Measurements from ENCODE around the gene HOXC12. TPM values are rescaled to one million over a fixed set of nuclear protein-coding genes. Genes with fewer than 3 reads are reported as not detected.

HOXC12 gene
- total RNA-seq: not detected

GRCh38 chr12:53954694-53955035 lies at the start of gene HOXC12:
Gene HOXC12 (plus strand): TSS chr12:53954903. CDS start chr12:53954930, 27 bp downstream.
- DNase-seq (ENCODE audit: low spot score in 2 of 2) (no peak), ATAC-seq (no peak)
- Mint-ChIP-seq H3K9me3 (no peaks in the 10 kb centered on the region), H3K27ac (peak within 1 kb of the TSS in 1 of 2 donors; percentile 84), H3K36me3 (peaks cover 5 to 27% of the 10 kb centered on the region in 2 donors)

- Mint-ChIP-seq H3K36me3 (no peaks in the 10 kb centered on the region), H3K27ac (no peak overlapping the region), H3K9me3 (no peaks in the 10 kb centered on the region)
- ATAC-seq: no peak
- DNase-seq (ENCODE audit: low spot score in 2 of 2): no peak
Observed at GRCh38 chr12:53907103-53907502, 47.6 kb upstream of the HOXC12 start.

- ATAC-seq: no peak
- Mint-ChIP-seq H3K27ac (no peak overlapping the region), H3K9me3 (no peaks in the 10 kb centered on the region), H3K36me3 (no peaks in the 10 kb centered on the region)
- DNase-seq (ENCODE audit: low spot score in 2 of 2): no peak
Observed at GRCh38 chr12:53916788-53917655, 37.7 kb upstream of the HOXC12 start.

GRCh38 chr12:53924521-53925405 lies 29.9 kb upstream of the HOXC12 start:
- no peak for DNase-seq (ENCODE audit: low spot score in 2 of 2)
- no peak for ATAC-seq
- Mint-ChIP-seq H3K9me3 (no peaks in the 10 kb centered on the region), H3K27ac (no peak overlapping the region), H3K36me3 (peaks cover 0 to 5% of the 10 kb centered on the region in 2 donors)

GRCh38 chr12:53927220-53928029 lies 27.3 kb upstream of the HOXC12 start:
- no peak for ATAC-seq
- no peak overlapping the region for H3K27ac Mint-ChIP-seq
- DNase-seq (ENCODE audit: low spot score in 2 of 2): no peak
- no peaks in the 10 kb centered on the region for H3K9me3 Mint-ChIP-seq
- peaks cover 0 to 5% of the 10 kb centered on the region in 2 donors for H3K36me3 Mint-ChIP-seq

- H3K36me3 Mint-ChIP-seq: peaks cover 0 to 5% of the 10 kb centered on the region in 2 donors
- H3K9me3 Mint-ChIP-seq: no peaks in the 10 kb centered on the region
- H3K27ac Mint-ChIP-seq: peak overlapping the region in 1 of 2 donors; percentile 8
- ATAC-seq (no peak), DNase-seq (ENCODE audit: low spot score in 2 of 2) (no peak)
Observed at GRCh38 chr12:53928054-53928835, 26.5 kb upstream of the HOXC12 start.

- ATAC-seq (no peak), DNase-seq (ENCODE audit: low spot score in 2 of 2) (no peak)
- no peak overlapping the region for H3K27ac Mint-ChIP-seq
- peaks cover 0 to 10% of the 10 kb centered on the region in 2 donors for H3K36me3 Mint-ChIP-seq
- H3K9me3 Mint-ChIP-seq: no peaks in the 10 kb centered on the region
Observed at GRCh38 chr12:53929527-53929926, 25.2 kb upstream of the HOXC12 start.

- Mint-ChIP-seq H3K9me3 (no peaks in the 10 kb centered on the region), H3K27ac (no peak overlapping the region), H3K36me3 (peaks cover 0 to 10% of the 10 kb centered on the region in 2 donors)
- DNase-seq (ENCODE audit: low spot score in 2 of 2): no peak
- no peak for ATAC-seq
Observed at GRCh38 chr12:53930591-53931255, 24.0 kb upstream of the HOXC12 start.

GRCh38 chr12:53931844-53932581 lies 22.7 kb upstream of the HOXC12 start:
- ATAC-seq (no peak), DNase-seq (ENCODE audit: low spot score in 2 of 2) (no peak)
- no peaks in the 10 kb centered on the region for H3K9me3 Mint-ChIP-seq
- H3K36me3 Mint-ChIP-seq: peaks cover 0 to 10% of the 10 kb centered on the region in 2 donors
- no peak overlapping the region for H3K27ac Mint-ChIP-seq

- ATAC-seq (no peak), DNase-seq (ENCODE audit: low spot score in 2 of 2) (no peak)
- no peak overlapping the region for H3K27ac Mint-ChIP-seq
- no peaks in the 10 kb centered on the region for H3K9me3 Mint-ChIP-seq
- peaks cover 0 to 10% of the 10 kb centered on the region in 2 donors for H3K36me3 Mint-ChIP-seq
Observed at GRCh38 chr12:53932915-53933314, 21.8 kb upstream of the HOXC12 start.

GRCh38 chr12:53935383-53936341 lies 19.0 kb upstream of the HOXC12 start:
- H3K36me3 Mint-ChIP-seq: peaks cover 0 to 6% of the 10 kb centered on the region in 2 donors
- DNase-seq (ENCODE audit: low spot score in 2 of 2): no peak
- peak overlapping the region in 1 of 2 donors; percentile 50 for H3K27ac Mint-ChIP-seq

GRCh38 chr12:53937099-53937498 lies 17.6 kb upstream of the HOXC12 start:
- ATAC-seq (no peak), DNase-seq (ENCODE audit: low spot score in 2 of 2) (no peak)
- Mint-ChIP-seq H3K9me3 (no peaks in the 10 kb centered on the region), H3K36me3 (peaks cover 0 to 6% of the 10 kb centered on the region in 2 donors), H3K27ac (no peak overlapping the region)

More at GRCh38 chr12:53935383-53936341, 19.0 kb upstream of the HOXC12 start:
- no peaks in the 10 kb centered on the region for H3K9me3 Mint-ChIP-seq
- no peak for ATAC-seq

GRCh38 chr12:53937596-53938325 lies 16.9 kb upstream of the HOXC12 start:
- no peaks in the 10 kb centered on the region for H3K9me3 Mint-ChIP-seq
- DNase-seq (ENCODE audit: low spot score in 2 of 2): no peak
- H3K36me3 Mint-ChIP-seq: peaks cover 0 to 6% of the 10 kb centered on the region in 2 donors
- ATAC-seq: no peak
- peak overlapping the region in 1 of 2 donors; percentile 67 for H3K27ac Mint-ChIP-seq

Data from activated naive CD4-positive, alpha-beta T cell treated with anti-CD3 and anti-CD28 coated beads, Interleukin-2, amount 50 U/mL, for 72 hours (primary cell).